ENCODE results near the gene RFX1. TPM values are rescaled to one million over a fixed set of nuclear protein-coding genes. Genes with fewer than 3 reads are reported as not detected.

RFX1 gene
- polyA plus RNA-seq, 1 donor from 2014 or later, result 2.2 TPM

GRCh38 chr19:14054721-14055120, 48.6 kb upstream of the RFX1 start:
- no peaks in the 10 kb centered on the region for H3K9me2 ChIP-seq (ENCODE audit: insufficient read depth, low read length)
- no peaks in the 10 kb centered on the region for H4K20me1 ChIP-seq (ENCODE audit: insufficient read depth)
- H3K4me3 ChIP-seq (ENCODE audit: low read length), result no peak overlapping the region
- H3K79me2 ChIP-seq (replicated peaks; ENCODE audit: insufficient read depth, low read length), result no peaks in the 10 kb centered on the region
- H2AFZ ChIP-seq (ENCODE audit: low read depth, low read length), result no peak overlapping the region
- H3K27ac ChIP-seq (ENCODE audit: low read length), result no peak overlapping the region
- TF ChIP-seq CTCF (IDR thresholded peaks at IDR 0.05; ENCODE audit: poor library complexity, severe bottlenecking), result no peak
- TF ChIP-seq REST (IDR thresholded peaks at IDR 0.05; ENCODE audit: borderline replicate concordance), result no peak
- no peak for TF ChIP-seq SMC3 (conservative IDR thresholded peaks at IDR 0.05; ENCODE audit: poor library complexity)
- TF ChIP-seq EP300 (conservative IDR thresholded peaks at IDR 0.05; ENCODE audit: poor library complexity, severe bottlenecking), result no peak
- no peak for TF ChIP-seq POLR2AphosphoS5 (IDR thresholded peaks at IDR 0.05)
- no peak for TF ChIP-seq MXI1 (conservative IDR thresholded peaks at IDR 0.05; ENCODE audit: poor library complexity, severe bottlenecking)
- no peak for TF ChIP-seq RAD21 (conservative IDR thresholded peaks at IDR 0.05)
- TF ChIP-seq TAF1 (IDR thresholded peaks at IDR 0.05; ENCODE audit: low read depth), result no peak
- no peak for TF ChIP-seq EZH2 (IDR thresholded peaks at IDR 0.05; ENCODE audit: borderline replicate concordance, insufficient read depth, low read length, poor library complexity, severe bottlenecking)
- H3K4me2 ChIP-seq (ENCODE audit: low read length), result no peak overlapping the region
- no peaks in the 10 kb centered on the region for H3K36me3 ChIP-seq (ENCODE audit: insufficient read depth, low read length)
- no peaks in the 10 kb centered on the region for H3K9me3 ChIP-seq (ENCODE audit: low read length)
- no peak overlapping the region for H3K9ac ChIP-seq (ENCODE audit: low read length)
- no peaks in the 10 kb centered on the region for H3F3A ChIP-seq (ENCODE audit: insufficient read depth, low read length, poor library complexity, severe bottlenecking)
- peaks cover 15% of the 10 kb centered on the region for H3K27me3 ChIP-seq (ENCODE audit: insufficient read depth, low read depth, low read length)

GRCh38 chr19:14054099-14054498, 48.0 kb upstream of the RFX1 start:
- Histone ChIP-seq H3F3A (ENCODE audit: insufficient read depth, low read length, poor library complexity, severe bottlenecking) (no peaks in the 10 kb centered on the region), H3K27me3 (ENCODE audit: insufficient read depth, low read depth, low read length) (peaks cover 11% of the 10 kb centered on the region), H4K20me1 (ENCODE audit: insufficient read depth) (no peaks in the 10 kb centered on the region), H3K9me2 (ENCODE audit: insufficient read depth, low read length) (no peaks in the 10 kb centered on the region), H3K4me3 (ENCODE audit: low read length) (no peak overlapping the region), H3K79me2 (replicated peaks; ENCODE audit: insufficient read depth, low read length) (no peaks in the 10 kb centered on the region), H3K4me2 (ENCODE audit: low read length) (no peak overlapping the region), H3K9me3 (ENCODE audit: low read length) (no peaks in the 10 kb centered on the region), H2AFZ (ENCODE audit: low read depth, low read length) (no peak overlapping the region), H3K27ac (ENCODE audit: low read length) (no peak overlapping the region), H3K9ac (ENCODE audit: low read length) (no peak overlapping the region), H3K36me3 (ENCODE audit: insufficient read depth, low read length) (no peaks in the 10 kb centered on the region)
- TF ChIP-seq MXI1 (conservative IDR thresholded peaks at IDR 0.05; ENCODE audit: poor library complexity, severe bottlenecking) (no peak), CTCF (IDR thresholded peaks at IDR 0.05; ENCODE audit: poor library complexity, severe bottlenecking) (no peak), EZH2 (IDR thresholded peaks at IDR 0.05; ENCODE audit: borderline replicate concordance, insufficient read depth, low read length, poor library complexity, severe bottlenecking) (no peak), REST (IDR thresholded peaks at IDR 0.05; ENCODE audit: borderline replicate concordance) (no peak), RAD21 (conservative IDR thresholded peaks at IDR 0.05) (no peak), SMC3 (conservative IDR thresholded peaks at IDR 0.05; ENCODE audit: poor library complexity) (no peak), TAF1 (IDR thresholded peaks at IDR 0.05; ENCODE audit: low read depth) (no peak), EP300 (conservative IDR thresholded peaks at IDR 0.05; ENCODE audit: poor library complexity, severe bottlenecking) (no peak), POLR2AphosphoS5 (IDR thresholded peaks at IDR 0.05) (no peak)

All from neural cell (in vitro differentiated cells).